ENCODE data around the gene PAPPA.

DNA sequence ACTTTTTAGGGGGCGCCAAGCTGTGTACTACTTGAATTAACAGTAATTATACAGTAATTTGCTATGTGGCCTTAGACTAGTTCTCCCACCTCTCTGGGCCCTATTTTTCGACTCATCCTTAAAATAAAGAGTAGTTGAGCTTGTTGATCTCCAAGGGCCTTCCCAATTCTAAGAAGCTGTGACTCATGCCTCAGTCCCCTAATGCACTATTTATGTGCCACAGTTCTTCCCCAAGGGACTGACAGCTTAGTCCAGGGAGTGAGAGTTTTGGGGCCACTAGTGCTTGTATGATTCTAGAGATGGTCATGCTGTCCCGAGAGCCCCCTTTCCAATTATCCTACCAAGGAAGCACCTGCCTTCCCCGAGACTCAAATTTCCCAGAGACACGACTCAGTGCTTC lies 149.7 kb downstream of the PAPPA start:
- TF ChIP-seq POLR2A (IDR thresholded peaks at IDR 0.05; ENCODE audit: low read length) (no peak), GATA1 (IDR thresholded peaks at IDR 0.05; ENCODE audit: low read depth, low read length) (no peak)
